IPS-15b (cell line): Measurements from ENCODE around the gene CRHR1.

Source experiments
- H3K27me3 ChIP-seq: one replicate; pipeline ENCODE4 v1.6.1; 2013; ENCODE audit warnings: low read length; ENCODE audit not compliant: control insufficient read depth, insufficient read depth
- H3K36me3 ChIP-seq: one replicate; pipeline ENCODE4 v1.6.1; 2013; ENCODE audit warnings: low read length; ENCODE audit not compliant: control insufficient read depth, insufficient read depth
- H3K4me1 ChIP-seq: one replicate; pipeline ENCODE4 v1.6.1; 2013; ENCODE audit warnings: mild to moderate bottlenecking, low read length; ENCODE audit not compliant: control insufficient read depth, insufficient read depth
- H3K4me3 ChIP-seq: one replicate; pipeline ENCODE4 v1.5.1; 2013; ENCODE audit warnings: low read depth, low read length
- H3K9ac ChIP-seq: one replicate; pipeline ENCODE4 v1.6.1; 2013; ENCODE audit warnings: low read depth, mild to moderate bottlenecking, low read length
- H3K9me3 ChIP-seq: one replicate; pipeline ENCODE4 v1.6.1; 2013; ENCODE audit warnings: mild to moderate bottlenecking, low read length; ENCODE audit not compliant: control insufficient read depth, insufficient read depth

Gene CRHR1

DNA sequence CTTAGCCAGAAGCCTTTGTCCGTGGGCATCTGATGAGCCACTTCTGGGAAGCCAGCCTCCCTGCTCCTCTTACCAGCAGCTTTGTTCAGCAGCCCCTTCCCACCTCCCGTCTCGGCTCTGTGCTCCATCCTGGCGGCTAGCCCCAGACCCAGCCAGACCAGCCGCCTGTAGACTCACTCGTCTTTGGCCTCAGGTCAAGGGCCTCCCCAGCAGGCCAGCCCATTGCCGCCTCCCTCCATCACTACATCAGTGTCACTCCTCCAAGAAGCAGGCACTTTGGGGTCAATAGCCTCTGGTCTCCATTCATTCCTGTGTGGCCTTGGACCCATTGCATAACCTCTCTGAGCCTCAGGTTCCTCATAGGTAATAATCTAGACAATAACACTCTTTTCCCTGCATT lies 20.9 kb upstream of the CRHR1 start:
- H3K9ac ChIP-seq = no peak overlapping the region
- H3K4me3 ChIP-seq = no peak overlapping the region
- no peaks in the 10 kb centered on the region for H3K9me3 ChIP-seq
- no peaks in the 10 kb centered on the region for H3K36me3 ChIP-seq
- peaks cover 1% of the 10 kb centered on the region for H3K4me1 ChIP-seq
- H3K27me3 ChIP-seq = no peaks in the 10 kb centered on the region

DNA sequence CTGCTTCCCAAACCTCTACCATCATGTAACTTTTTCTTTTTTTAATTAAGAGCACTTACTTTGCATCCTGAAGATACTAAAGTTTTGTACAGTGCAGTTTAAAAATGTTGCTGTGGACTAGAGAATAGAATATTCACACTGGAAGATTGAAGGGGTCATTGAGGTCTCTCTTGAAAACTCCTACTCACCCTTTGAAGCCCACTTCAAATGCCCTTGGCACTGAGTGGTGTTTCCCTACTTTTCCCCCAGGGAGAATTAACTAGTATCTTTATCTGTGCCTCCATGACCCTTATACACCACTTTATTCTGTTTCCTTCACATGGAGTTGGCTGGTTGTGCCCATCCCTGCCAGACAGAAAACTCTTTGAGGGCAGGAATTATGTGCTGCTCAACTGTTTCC lies 19.6 kb upstream of the CRHR1 start:
- no peak overlapping the region for H3K4me3 ChIP-seq
- H3K4me1 ChIP-seq = peaks cover 5% of the 10 kb centered on the region
- H3K9ac ChIP-seq = no peak overlapping the region
- no peaks in the 10 kb centered on the region for H3K27me3 ChIP-seq
- H3K9me3 ChIP-seq = no peaks in the 10 kb centered on the region
- no peaks in the 10 kb centered on the region for H3K36me3 ChIP-seq

DNA sequence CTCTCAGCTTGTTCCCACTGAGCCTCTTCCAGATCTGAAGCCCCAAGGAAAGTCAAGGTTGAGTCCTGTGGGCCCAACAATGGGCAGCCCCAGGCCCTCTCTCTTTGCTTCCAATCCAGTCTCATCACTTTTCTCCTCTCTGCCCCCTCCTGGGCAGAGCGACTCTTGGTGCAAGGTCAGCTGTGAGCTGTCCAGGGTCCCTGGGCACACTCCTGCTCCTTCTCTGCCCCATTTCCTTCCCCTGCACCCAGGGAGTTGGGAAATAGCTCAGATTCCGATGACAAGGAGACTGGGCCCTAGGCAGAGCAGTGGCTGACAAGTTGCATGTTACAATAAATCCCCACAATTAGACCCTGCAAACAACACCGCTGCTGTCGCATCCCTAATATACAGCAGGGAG lies 16.1 kb upstream of the CRHR1 start:
- H3K4me3 ChIP-seq = no peak overlapping the region
- H3K9me3 ChIP-seq = no peaks in the 10 kb centered on the region
- H3K36me3 ChIP-seq = no peaks in the 10 kb centered on the region
- peaks cover 22% of the 10 kb centered on the region for H3K4me1 ChIP-seq
- no peaks in the 10 kb centered on the region for H3K27me3 ChIP-seq
- no peak overlapping the region for H3K9ac ChIP-seq

DNA sequence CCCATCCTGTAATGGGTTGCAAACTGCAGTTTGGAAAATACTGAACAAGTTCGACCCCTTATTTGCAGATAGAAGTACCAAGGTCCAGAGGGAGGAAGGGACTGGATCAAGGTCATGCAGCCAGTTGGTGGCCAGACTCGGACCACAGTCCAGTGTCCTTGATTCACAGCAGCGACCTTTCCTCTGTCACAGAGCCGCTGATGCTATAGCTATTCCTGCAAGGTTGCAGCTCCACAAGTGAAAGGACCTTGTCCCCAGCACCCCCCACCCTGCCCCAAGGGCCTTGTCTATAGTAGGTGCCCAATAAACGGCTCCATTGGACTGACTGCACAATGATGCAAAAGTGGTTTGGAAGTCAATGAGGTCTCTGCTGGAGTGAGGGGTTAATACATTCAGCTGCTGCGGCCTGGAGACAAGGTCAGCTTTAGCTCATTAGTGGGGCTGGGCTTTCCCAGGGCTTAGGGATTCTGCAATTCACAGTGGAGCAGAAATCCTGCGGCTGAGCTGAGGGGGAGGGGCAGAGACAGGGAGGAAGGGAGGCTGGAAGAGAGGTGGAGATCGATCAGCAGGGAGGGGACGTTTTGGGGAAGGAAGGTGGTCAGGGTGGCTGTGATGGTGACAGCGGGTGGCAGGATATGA lies 13.4 kb upstream of the CRHR1 start:
- peaks cover 22% of the 10 kb centered on the region for H3K4me1 ChIP-seq
- no peak overlapping the region for H3K9ac ChIP-seq
- no peaks in the 10 kb centered on the region for H3K9me3 ChIP-seq
- H3K27me3 ChIP-seq = no peaks in the 10 kb centered on the region
- peak overlapping the region; percentile 38 for H3K4me3 ChIP-seq
- H3K36me3 ChIP-seq = no peaks in the 10 kb centered on the region

DNA sequence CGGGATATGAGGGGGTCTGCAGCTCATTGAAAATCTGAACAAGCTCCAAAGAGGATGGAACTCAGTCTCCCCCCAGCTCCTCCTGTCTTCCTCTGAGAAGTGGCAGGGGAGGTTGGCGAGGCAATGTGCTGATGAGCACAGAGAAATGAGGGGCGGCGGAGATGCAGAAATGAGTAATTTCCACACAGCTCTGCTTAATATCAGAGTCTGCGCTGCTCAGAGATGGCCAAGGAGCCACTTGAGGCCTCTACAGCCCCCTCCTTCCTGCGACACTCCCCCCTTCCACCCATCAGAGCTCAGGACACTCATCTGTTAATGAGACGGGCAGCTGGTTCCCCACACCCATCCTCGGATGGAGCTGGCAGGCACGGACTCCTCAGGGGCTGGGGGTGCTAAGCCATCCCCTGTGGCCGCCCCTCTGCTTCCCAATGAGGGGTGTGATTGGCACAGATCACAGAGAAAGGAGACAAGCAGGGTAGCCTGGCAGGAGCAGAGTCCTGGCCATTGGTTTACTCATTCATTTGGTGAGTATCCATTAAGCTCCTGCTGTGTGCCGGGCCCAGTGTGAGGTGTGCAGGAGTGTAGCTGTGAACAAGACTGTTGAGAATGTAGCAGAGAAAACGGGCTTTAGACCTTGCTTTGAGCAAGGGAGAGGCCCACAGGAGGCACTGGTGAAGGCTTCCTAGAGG lies 12.7 kb upstream of the CRHR1 start:
- Histone ChIP-seq H3K4me1 (peaks cover 22% of the 10 kb centered on the region), H3K9ac (no peak overlapping the region), H3K9me3 (no peaks in the 10 kb centered on the region), H3K36me3 (no peaks in the 10 kb centered on the region), H3K4me3 (peak overlapping the region; percentile 38), H3K27me3 (no peaks in the 10 kb centered on the region)

DNA sequence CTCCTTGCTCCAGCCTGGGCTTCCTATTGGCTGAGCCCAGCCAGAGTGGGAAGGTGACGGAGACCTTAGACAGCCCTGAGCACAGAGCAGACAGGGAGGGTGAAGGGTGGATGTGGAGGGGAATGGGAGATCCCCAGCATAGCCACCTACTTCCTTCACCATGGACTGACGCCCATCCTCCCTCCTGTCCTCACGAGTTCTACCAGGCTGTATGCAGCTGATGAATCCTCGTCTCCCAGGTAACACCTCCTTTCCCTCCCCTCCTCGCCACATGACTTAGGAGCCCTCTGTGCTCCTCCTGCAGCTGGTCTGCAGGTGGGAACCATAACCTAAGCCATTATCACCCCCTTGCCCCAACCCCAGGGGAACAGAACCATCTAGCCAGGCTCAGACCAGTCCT lies 9.0 kb upstream of the CRHR1 start:
- Histone ChIP-seq H3K36me3 (no peaks in the 10 kb centered on the region), H3K4me3 (no peak overlapping the region), H3K27me3 (no peaks in the 10 kb centered on the region), H3K9me3 (no peaks in the 10 kb centered on the region), H3K9ac (no peak overlapping the region), H3K4me1 (peaks cover 17% of the 10 kb centered on the region)

DNA sequence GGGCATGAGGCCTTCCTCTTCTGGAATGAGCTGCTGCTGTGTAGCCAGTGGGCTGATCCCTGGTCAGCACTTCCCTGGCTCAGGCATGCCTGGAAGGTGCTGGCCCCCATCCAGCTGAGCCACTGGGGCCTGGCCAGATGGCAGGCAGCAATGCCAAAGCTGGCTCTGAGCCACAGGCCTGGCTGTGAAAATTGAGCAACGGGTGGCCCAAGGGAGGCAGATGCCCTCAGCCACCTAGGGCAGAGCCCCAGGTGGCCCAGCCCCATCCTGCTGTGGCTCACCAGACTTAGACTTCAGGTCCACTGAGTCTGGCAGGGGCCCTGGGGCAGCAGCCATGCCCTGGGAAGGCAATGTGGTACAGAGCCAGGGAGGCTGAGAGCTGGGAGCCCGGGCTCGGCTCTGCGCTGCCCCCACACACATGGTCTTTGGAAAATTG lies 8.5 kb upstream of the CRHR1 start:
- no peak overlapping the region for H3K4me3 ChIP-seq
- no peaks in the 10 kb centered on the region for H3K27me3 ChIP-seq
- no peak overlapping the region for H3K9ac ChIP-seq
- H3K4me1 ChIP-seq = peaks cover 14% of the 10 kb centered on the region
- H3K9me3 ChIP-seq = no peaks in the 10 kb centered on the region
- H3K36me3 ChIP-seq = no peaks in the 10 kb centered on the region

DNA sequence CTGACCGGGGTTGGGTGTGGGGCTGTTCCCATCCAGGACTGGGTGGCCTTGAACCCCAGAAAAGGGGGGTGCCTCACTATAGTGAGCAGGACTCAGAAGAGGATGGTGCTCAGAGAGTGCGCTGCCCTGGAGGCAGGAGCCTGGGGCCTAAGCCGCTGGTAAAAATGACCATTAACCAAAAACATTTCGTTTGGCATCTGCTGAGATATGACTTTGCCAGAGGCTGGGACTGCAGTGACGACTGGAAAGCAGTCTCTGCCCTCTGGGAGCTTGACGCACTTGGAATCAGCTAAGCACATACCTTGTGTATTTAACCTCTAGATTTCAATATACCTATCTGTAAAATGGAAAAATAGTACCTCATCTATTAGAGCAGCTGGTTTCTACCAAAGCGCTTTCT lies 7.2 kb upstream of the CRHR1 start:
- no peaks in the 10 kb centered on the region for H3K9me3 ChIP-seq
- H3K4me3 ChIP-seq = no peak overlapping the region
- H3K9ac ChIP-seq = no peak overlapping the region
- H3K4me1 ChIP-seq = peaks cover 2% of the 10 kb centered on the region
- H3K36me3 ChIP-seq = no peaks in the 10 kb centered on the region
- peaks cover 8% of the 10 kb centered on the region for H3K27me3 ChIP-seq

DNA sequence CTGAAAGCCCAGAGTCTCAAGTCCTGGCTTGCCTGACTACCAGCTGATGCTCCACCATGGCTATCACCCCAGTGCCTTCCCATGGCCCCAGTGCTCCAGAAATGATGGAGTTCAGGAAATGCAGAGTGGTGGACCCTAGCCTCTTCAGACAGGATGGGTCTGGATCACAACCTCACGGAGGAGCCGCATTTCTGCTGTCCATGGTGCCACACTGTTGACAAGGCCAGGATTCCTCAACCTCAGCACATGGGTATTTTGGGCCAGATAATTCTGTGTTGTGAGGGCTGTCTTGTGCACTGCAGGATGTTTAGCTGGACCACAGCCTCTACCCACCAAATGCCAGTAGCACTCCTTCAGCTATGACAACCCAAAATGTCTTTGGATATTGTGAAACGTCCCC lies 6.7 kb upstream of the CRHR1 start:
- Histone ChIP-seq H3K36me3 (no peaks in the 10 kb centered on the region), H3K9ac (no peak overlapping the region), H3K4me3 (no peak overlapping the region), H3K9me3 (no peaks in the 10 kb centered on the region), H3K27me3 (peaks cover 13% of the 10 kb centered on the region), H3K4me1 (no peaks in the 10 kb centered on the region)

DNA sequence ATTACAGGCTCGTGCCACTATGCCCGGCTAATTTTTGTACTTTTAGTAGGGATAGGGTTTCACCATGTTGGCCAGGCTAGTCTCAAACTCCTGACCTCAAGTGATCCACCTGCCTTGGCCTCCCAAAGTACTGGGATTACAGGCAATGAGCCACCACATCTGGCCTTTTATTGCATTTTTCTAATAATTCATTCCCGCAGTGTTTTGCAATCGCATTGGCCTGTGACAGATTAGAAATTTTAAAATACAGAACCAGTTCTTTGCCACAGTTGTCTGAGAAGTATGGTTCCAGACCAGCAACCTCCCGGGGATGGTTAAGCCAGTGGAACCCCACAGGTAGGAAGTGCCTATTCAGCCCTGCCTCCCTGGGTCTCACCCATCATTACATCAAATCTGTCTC lies 3.2 kb upstream of the CRHR1 start:
- H3K4me1 ChIP-seq = no peaks in the 10 kb centered on the region
- peaks cover 36% of the 10 kb centered on the region for H3K27me3 ChIP-seq

DNA sequence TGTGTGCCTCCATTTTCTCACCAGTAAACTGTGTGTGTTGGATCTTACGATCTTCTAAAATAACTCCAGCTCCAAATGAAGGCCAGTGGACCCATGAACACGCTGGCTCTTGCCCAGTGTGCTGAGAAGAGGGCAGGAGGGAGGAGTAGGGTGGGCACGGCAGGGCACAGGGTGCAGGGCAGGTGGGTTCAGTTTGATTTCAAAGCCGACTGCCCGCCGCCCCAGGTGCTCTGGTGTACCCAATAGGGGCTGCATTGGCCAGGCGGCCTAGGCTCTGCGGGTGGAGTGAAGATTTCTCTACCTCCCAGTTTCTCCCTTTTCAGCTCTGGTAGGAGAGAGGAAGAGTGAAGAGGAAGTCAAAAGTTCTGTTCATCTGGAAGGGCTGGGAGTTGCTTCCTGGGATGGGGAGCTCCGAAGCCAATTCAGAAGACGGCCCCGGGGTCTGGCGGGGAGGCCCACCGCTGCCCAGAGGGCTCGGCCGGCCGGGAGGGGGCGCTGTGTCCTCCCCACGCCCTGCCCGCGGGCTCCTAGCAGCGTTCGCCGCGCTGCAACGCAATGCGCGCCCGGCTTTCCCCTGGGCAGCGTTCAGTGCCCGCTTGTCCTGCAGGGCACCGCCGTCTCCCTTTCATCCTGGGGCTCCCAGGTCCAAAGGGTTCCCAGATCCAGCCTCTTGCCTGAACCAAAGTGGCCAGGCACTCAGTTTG lies 1.1 kb upstream of the CRHR1 start:
- Histone ChIP-seq H3K4me3 (peak overlapping the region; percentile 79), H3K27me3 (peaks cover 54% of the 10 kb centered on the region), H3K4me1 (no peaks in the 10 kb centered on the region), H3K9me3 (no peaks in the 10 kb centered on the region), H3K9ac (no peak overlapping the region), H3K36me3 (no peaks in the 10 kb centered on the region)

More for the DNA sequence above, 3.2 kb upstream of the CRHR1 start:
- no peak overlapping the region for H3K9ac ChIP-seq
- H3K9me3 ChIP-seq = no peaks in the 10 kb centered on the region
- H3K36me3 ChIP-seq = no peaks in the 10 kb centered on the region
- H3K4me3 ChIP-seq = no peak overlapping the region
